ENCODE results near the gene LTO1. TPM values are rescaled to one million over a fixed set of nuclear protein-coding genes. Genes with fewer than 3 reads are reported as not detected.

Gene LTO1
- total and polyA plus RNA-seq, 10 of the 15 experiments (the other 5 are each of a cell fraction or from before 2014, with no cell fraction given), result 2.6 to 27.5 (median 14.4) TPM

- Histone ChIP-seq H3K27me3 (replicated peaks in 1 of 2; ENCODE audit: control insufficient read depth in 2 of 2, insufficient read depth in 2 of 2, low read length in 1 of 2) (no peaks in the 10 kb centered on the region), H3K27ac (ENCODE audit: control insufficient read depth, insufficient read depth) (no peak overlapping the region), H3K4me2 (ENCODE audit: control insufficient read depth, insufficient read depth) (no peak overlapping the region), H3K36me3 (ENCODE audit: control insufficient read depth in 2 of 2, insufficient read depth in 2 of 2, low read length in 1 of 2) (no peaks in the 10 kb centered on the region), H4K20me1 (ENCODE audit: control insufficient read depth, insufficient read depth) (no peaks in the 10 kb centered on the region), H3K9ac (ENCODE audit: control insufficient read depth, insufficient read depth, low read length) (no peak overlapping the region), H3K4me3 (no peak overlapping the region), H2AFZ (ENCODE audit: control insufficient read depth, low read depth, low read length) (no peak overlapping the region), H3K9me3 (replicated peaks; ENCODE audit: control insufficient read depth, insufficient read depth, low read length) (no peaks in the 10 kb centered on the region), H3K4me1 (ENCODE audit: control insufficient read depth, insufficient read depth, low read length) (no peaks in the 10 kb centered on the region; the same call in 1 of the 2 replicates), H3K79me2 (ENCODE audit: control insufficient read depth, insufficient read depth, low read length) (no peaks in the 10 kb centered on the region)
- FAIRE-seq (no peak), DNase-seq (ENCODE audit: low read depth, low spot score) (no peak), ATAC-seq (no peak)
- CTCF ChIA-PET, result no interaction called here
- SMC1A ChIA-PET (ENCODE audit: uncharacterized antibody, unreplicated experiment), result no interaction called here
- in situ Hi-C loops (cut with MboI), result no loop called here
- WGBS (ENCODE audit: insufficient coverage, insufficient replicate concordance, low lambda C conversion rate, missing lambda C conversion rate), result 86% methylated on average over 11 of the region's 11 CpGs
- TF ChIP-seq RB1 (IDR thresholded peaks at IDR 0.05; ENCODE audit: borderline replicate concordance) (no peak), TARDBP (IDR thresholded peaks at IDR 0.05; ENCODE audit: borderline replicate concordance) (no peak), EZH2 (IDR thresholded peaks at IDR 0.05; ENCODE audit: borderline replicate concordance, control insufficient read depth, low read depth, low read length) (no peak), FOS (IDR thresholded peaks at IDR 0.05; ENCODE audit: borderline replicate concordance, extremely low read depth, insufficient read length) (no peak), MTA3 (IDR thresholded peaks at IDR 0.05; ENCODE audit: borderline replicate concordance, low read length) (no peak), SPI1 (IDR thresholded peaks at IDR 0.05; ENCODE audit: borderline replicate concordance, insufficient read depth, low read depth, low read length) (no peak), NRF1 (conservative IDR thresholded peaks at IDR 0.05; ENCODE audit: low read depth, low read length) (no peak), BMI1 (IDR thresholded peaks at IDR 0.05; ENCODE audit: borderline replicate concordance) (no peak), ZBTB4 (CRISPR knock-in tag; IDR thresholded peaks at IDR 0.05) (no peak)
- TF ChIP-seq, protein P1, sequence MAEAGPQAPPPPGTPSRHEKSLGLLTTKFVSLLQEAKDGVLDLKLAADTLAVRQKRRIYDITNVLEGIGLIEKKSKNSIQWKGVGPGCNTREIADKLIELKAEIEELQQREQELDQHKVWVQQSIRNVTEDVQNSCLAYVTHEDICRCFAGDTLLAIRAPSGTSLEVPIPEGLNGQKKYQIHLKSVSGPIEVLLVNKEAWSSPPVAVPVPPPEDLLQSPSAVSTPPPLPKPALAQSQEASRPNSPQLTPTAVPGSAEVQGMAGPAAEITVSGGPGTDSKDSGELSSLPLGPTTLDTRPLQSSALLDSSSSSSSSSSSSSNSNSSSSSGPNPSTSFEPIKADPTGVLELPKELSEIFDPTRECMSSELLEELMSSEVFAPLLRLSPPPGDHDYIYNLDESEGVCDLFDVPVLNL (IDR thresholded peaks at IDR 0.05; ENCODE audit: low read depth, low read length), result no peak
- TF ChIP-seq, protein P2, sequence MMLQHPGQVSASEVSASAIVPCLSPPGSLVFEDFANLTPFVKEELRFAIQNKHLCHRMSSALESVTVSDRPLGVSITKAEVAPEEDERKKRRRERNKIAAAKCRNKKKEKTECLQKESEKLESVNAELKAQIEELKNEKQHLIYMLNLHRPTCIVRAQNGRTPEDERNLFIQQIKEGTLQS (IDR thresholded peaks at IDR 0.05; ENCODE audit: borderline replicate concordance, extremely low read depth, low read depth, low read length), result no peak
- TF ChIP-seq, protein P3, sequence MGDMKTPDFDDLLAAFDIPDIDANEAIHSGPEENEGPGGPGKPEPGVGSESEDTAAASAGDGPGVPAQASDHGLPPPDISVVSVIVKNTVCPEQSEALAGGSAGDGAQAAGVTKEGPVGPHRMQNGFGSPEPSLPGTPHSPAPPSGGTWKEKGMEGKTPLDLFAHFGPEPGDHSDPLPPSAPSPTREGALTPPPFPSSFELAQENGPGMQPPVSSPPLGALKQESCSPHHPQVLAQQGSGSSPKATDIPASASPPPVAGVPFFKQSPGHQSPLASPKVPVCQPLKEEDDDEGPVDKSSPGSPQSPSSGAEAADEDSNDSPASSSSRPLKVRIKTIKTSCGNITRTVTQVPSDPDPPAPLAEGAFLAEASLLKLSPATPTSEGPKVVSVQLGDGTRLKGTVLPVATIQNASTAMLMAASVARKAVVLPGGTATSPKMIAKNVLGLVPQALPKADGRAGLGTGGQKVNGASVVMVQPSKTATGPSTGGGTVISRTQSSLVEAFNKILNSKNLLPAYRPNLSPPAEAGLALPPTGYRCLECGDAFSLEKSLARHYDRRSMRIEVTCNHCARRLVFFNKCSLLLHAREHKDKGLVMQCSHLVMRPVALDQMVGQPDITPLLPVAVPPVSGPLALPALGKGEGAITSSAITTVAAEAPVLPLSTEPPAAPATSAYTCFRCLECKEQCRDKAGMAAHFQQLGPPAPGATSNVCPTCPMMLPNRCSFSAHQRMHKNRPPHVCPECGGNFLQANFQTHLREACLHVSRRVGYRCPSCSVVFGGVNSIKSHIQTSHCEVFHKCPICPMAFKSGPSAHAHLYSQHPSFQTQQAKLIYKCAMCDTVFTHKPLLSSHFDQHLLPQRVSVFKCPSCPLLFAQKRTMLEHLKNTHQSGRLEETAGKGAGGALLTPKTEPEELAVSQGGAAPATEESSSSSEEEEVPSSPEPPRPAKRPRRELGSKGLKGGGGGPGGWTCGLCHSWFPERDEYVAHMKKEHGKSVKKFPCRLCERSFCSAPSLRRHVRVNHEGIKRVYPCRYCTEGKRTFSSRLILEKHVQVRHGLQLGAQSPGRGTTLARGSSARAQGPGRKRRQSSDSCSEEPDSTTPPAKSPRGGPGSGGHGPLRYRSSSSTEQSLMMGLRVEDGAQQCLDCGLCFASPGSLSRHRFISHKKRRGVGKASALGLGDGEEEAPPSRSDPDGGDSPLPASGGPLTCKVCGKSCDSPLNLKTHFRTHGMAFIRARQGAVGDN (IDR thresholded peaks at IDR 0.05), result no peak
- RAD21 ChIA-PET (ENCODE audit: unreplicated experiment), result no interaction called here
- intact Hi-C loops (cut with micrococcal nuclease; ENCODE audit: unreplicated experiment), result no loop called here
- POLR2A ChIA-PET, result no interaction called here
- BruUV-seq (replicated peaks), result no TSS peak
These were observed 27.8 kb downstream of the LTO1 start for GRCh38 chr11:69647390-69647748.
